Esophagus muscularis mucosa (tissue), 4 donors: Measurements from ENCODE around the gene CCDC88C. TPM values are rescaled to one million over a fixed set of nuclear protein-coding genes. Genes with fewer than 3 reads are reported as not detected.

Experiments
- DNase-seq: peaks from one replicate; pipeline ENCODE4 v3.0.0-alpha.2; 2017; ENCODE audit errors: extremely low spot score
- H3K27ac ChIP-seq, 4 donors: fragments of 200-600 bp; sonication (generic); replicated peaks in 1 of 4; 1 replicate in 3 of 4; 2 replicates in 1 of 4; pipeline ENCODE4 v1.5.1; 2016 to 2019; ENCODE audit warnings: mild to moderate bottlenecking in 1 of 4
- H3K27me3 ChIP-seq, 4 donors: fragments of 200-600 bp; sonication (generic); one replicate each; pipeline versions ENCODE4 v1.5.1 to v1.6.0; 2016 to 2019
- H3K36me3 ChIP-seq, 4 donors: fragments of 200-600 bp; sonication (generic); one replicate each; pipeline ENCODE4 v1.5.1; 2016 to 2019
- H3K4me1 ChIP-seq, 4 donors: fragments of 200-600 bp; sonication (generic); one replicate each; pipeline ENCODE4 v1.5.1; 2016 to 2019
- H3K4me3 ChIP-seq, 4 donors: fragments of 200-600 bp; sonication (generic); 1 replicate in 2 of 4; 2 replicates in 2 of 4; pipeline ENCODE4 v1.5.1; 2016 to 2019; ENCODE audit warnings: mild to moderate bottlenecking in 4 of 4, moderate library complexity in 1 of 4
- H3K9me3 ChIP-seq, 4 donors: fragments of 200-600 bp; sonication (generic); 1 replicate in 3 of 4; 2 replicates in 1 of 4; pipeline ENCODE4 v1.5.1; 2016 to 2019
- CTCF ChIP-seq, 3 experiments: fragments of 200-600 bp in 2 of 3; fragments of 450-650 bp in 1 of 3; sonication (generic) in 2 of 3; IDR thresholded peaks; one replicate each; pipeline ENCODE4 v1.5.1; 2017 to 2019; ENCODE audit warnings: antibody characterized with exemption in 3 of 3, mild to moderate bottlenecking in 2 of 3, moderate library complexity in 1 of 3
- EP300 ChIP-seq: sonication (generic); formaldehyde crosslinking; IDR thresholded peaks from one replicate; pipeline ENCODE4 v1.6.1; 2017; ENCODE audit warnings: antibody characterized with exemption
- POLR2A ChIP-seq: fragments of 450-650 bp; IDR thresholded peaks from one replicate; pipeline ENCODE4 v1.6.1; 2017; ENCODE audit warnings: antibody characterized with exemption, moderate library complexity, mild to moderate bottlenecking, low read depth
- POLR2AphosphoS5 ChIP-seq, 2 donors: sonication (generic); formaldehyde crosslinking; IDR thresholded peaks; one replicate each; pipeline ENCODE4 v1.6.1; 2017; ENCODE audit warnings: antibody characterized with exemption in 2 of 2
- WGBS: methylation state at CpG from one replicate; pipeline ENCODE4 v1.1.5; 2018; 5-methylcytosine and 5-hydroxymethylcytosine counted together
- intact Hi-C: fragments of 100-400 bp; cut with DNase I; formaldehyde crosslinking; loops from one replicate; pipeline ENCODE4 v1.15.1; 2023
- total RNA-seq, 4 donors: library from RNA; depleted of rRNA; stranded (reverse); fragments of >200 nt; gene quantifications; one replicate each; pipeline versions ENCODE4 v1.1.0 to v1.2.1, GENCODE V29; 2016

CCDC88C gene
- total RNA-seq, 4 donors from 2014 or later: 4.2 to 6.3 (median 5.6) TPM

GRCh38 chr14:91237219-91237618, 180.4 kb downstream of the CCDC88C start:
- no peak overlapping the region for H3K27ac ChIP-seq
- H3K36me3 ChIP-seq: no peaks in the 10 kb centered on the region
- TF ChIP-seq POLR2AphosphoS5 (IDR thresholded peaks at IDR 0.05) (no peak), CTCF (IDR thresholded peaks at IDR 0.05) (no peak), EP300 (no peak), POLR2A (no peak)
- no peak overlapping the region for H3K4me3 ChIP-seq
- H3K9me3 ChIP-seq: no peaks in the 10 kb centered on the region
- H3K27me3 ChIP-seq: peaks cover 0 to 5% (median 0%) of the 10 kb centered on the region in 4 donors
- 77% methylated on average over 7 of the region's 7 CpGs for WGBS
- intact Hi-C loops: no loop called here
- H3K4me1 ChIP-seq: peaks cover 0 to 8% (median 5%) of the 10 kb centered on the region in 4 donors
- DNase-seq: no peak

- H3K9me3 ChIP-seq: peaks cover 0 to 5% (median 0%) of the 10 kb centered on the region in 4 donors
- no peak for TF ChIP-seq CTCF (IDR thresholded peaks at IDR 0.05)
- no peak for TF ChIP-seq POLR2AphosphoS5 (IDR thresholded peaks at IDR 0.05)
- no peak for TF ChIP-seq POLR2A
- no peak for TF ChIP-seq EP300
- WGBS: 88% methylated on average over 7 of the region's 7 CpGs
- DNase-seq: no peak
- no peaks in the 10 kb centered on the region for H3K27me3 ChIP-seq
- no peak overlapping the region for H3K4me3 ChIP-seq
- intact Hi-C loops: no loop called here
- peaks cover 0 to 12% (median 4%) of the 10 kb centered on the region in 4 donors for H3K4me1 ChIP-seq
- peaks cover 0 to 8% (median 2%) of the 10 kb centered on the region in 4 donors for H3K36me3 ChIP-seq
- H3K27ac ChIP-seq: no peak overlapping the region
These were observed 181.8 kb downstream of the CCDC88C start for GRCh38 chr14:91235841-91236240.

- Histone ChIP-seq H3K4me1 (peaks cover 0 to 12% (median 4%) of the 10 kb centered on the region in 4 donors), H3K9me3 (peaks cover 0 to 12% (median 0%) of the 10 kb centered on the region in 4 donors), H3K4me3 (no peak overlapping the region), H3K27ac (no peak overlapping the region), H3K27me3 (no peaks in the 10 kb centered on the region), H3K36me3 (peaks cover 0 to 16% (median 8%) of the 10 kb centered on the region in 4 donors)
- intact Hi-C loops: no loop called here
- no peak for TF ChIP-seq POLR2A
- TF ChIP-seq EP300: no peak
- no peak for TF ChIP-seq CTCF (IDR thresholded peaks at IDR 0.05)
- TF ChIP-seq POLR2AphosphoS5 (IDR thresholded peaks at IDR 0.05): no peak
- no peak for DNase-seq
- 93% methylated on average over 9 of the region's 16 CpGs for WGBS
These were observed 182.9 kb downstream of the CCDC88C start for GRCh38 chr14:91234791-91235114.

GRCh38 chr14:91233936-91234790, 183.5 kb downstream of the CCDC88C start:
- no peak for DNase-seq
- H3K27ac ChIP-seq: no peak overlapping the region
- H3K9me3 ChIP-seq: peaks cover 0 to 12% (median 0%) of the 10 kb centered on the region in 4 donors
- intact Hi-C loops: no loop called here
- H3K4me3 ChIP-seq: no peak overlapping the region
- no peaks in the 10 kb centered on the region for H3K27me3 ChIP-seq
- no peak for TF ChIP-seq POLR2AphosphoS5 (IDR thresholded peaks at IDR 0.05)
- no peak for TF ChIP-seq POLR2A
- TF ChIP-seq CTCF (IDR thresholded peaks at IDR 0.05): no peak
- TF ChIP-seq EP300: no peak
- 95% methylated on average over 40 of the region's 63 CpGs for WGBS
- peaks cover 0 to 12% (median 3%) of the 10 kb centered on the region in 4 donors for H3K4me1 ChIP-seq
- peaks cover 0 to 22% (median 9%) of the 10 kb centered on the region in 4 donors for H3K36me3 ChIP-seq
